Stimulated activated CD4-positive, alpha-beta T cell treated with anti-CD3 and anti-CD28 coated beads, Interleukin-4, amount 100 ng/mL, for 24 hours (primary cell): ENCODE results near the gene AFG3L2.

Source experiments
- DNase-seq: peaks from one replicate; pipeline ENCODE4 v3.0.0-alpha.2; 2020

The AFG3L2 gene

GRCh38 chr18:12318857-12319256 lies 58.2 kb downstream of the AFG3L2 start:
- no peak for DNase-seq

DNA sequence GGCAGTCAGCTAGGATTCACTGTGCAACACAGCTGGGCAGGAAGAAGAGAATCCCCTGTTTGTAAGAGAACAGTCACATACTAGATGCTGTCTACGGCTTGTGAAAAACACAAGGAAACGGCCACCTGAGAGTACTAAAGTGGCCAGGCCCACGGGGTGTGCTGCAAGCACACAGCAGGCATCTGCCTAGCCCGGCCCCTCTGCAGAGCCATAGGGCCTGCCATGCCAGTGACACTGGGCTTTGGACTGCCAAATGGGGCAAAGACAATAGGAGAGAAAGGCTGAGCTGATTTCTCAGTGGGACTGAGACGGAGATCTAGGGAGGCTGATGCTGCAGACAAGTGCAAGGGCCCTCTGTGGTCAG lies 58.7 kb downstream of the AFG3L2 start:
- no peak for DNase-seq

GRCh38 chr18:12317664-12318333 lies 59.2 kb downstream of the AFG3L2 start:
- DNase-seq = no peak

GRCh38 chr18:12315911-12316310 lies 61.1 kb downstream of the AFG3L2 start:
- no peak for DNase-seq

- no peak for DNase-seq
Measured at GRCh38 chr18:12315490-12315889, 61.5 kb downstream of the AFG3L2 start.

DNA sequence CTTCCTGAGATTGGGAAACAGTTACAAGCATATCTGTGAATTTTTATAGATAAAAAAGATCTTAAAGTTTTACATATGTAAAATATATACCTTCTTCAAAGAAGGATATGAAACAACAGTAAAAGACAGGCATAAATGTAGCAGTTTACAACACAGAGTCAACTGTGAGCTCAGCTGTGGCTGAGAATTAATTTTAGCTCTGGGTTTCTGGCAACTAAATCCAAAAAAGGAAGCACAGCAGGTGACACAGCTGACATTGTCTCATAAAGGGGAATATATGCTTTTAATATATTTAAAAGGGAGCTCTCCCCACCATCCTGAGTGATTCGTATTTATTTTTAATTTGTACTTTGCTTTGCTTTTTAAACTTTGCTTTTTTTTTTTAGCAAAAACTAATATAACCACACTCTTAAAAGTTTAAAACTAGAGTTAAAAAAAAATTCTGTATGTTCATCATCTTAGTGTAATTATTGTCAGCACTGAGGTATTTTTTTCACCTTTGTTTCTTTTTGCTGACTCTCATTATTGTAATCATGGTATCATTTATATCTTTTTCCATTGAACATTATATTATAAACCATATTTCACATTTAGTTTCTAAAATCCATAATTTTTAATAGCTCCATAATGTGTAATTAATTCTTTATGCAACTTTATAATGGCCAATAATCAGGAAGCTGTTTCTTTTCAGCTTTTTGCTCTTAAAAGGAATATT lies 62.3 kb downstream of the AFG3L2 start:
- DNase-seq = no peak

- no peak for DNase-seq
Measured at GRCh38 chr18:12313530-12314245, 63.3 kb downstream of the AFG3L2 start.

GRCh38 chr18:12312976-12313375 lies 64.1 kb downstream of the AFG3L2 start:
- DNase-seq = no peak

GRCh38 chr18:12310762-12311161 lies 66.3 kb downstream of the AFG3L2 start:
- DNase-seq = no peak

DNA sequence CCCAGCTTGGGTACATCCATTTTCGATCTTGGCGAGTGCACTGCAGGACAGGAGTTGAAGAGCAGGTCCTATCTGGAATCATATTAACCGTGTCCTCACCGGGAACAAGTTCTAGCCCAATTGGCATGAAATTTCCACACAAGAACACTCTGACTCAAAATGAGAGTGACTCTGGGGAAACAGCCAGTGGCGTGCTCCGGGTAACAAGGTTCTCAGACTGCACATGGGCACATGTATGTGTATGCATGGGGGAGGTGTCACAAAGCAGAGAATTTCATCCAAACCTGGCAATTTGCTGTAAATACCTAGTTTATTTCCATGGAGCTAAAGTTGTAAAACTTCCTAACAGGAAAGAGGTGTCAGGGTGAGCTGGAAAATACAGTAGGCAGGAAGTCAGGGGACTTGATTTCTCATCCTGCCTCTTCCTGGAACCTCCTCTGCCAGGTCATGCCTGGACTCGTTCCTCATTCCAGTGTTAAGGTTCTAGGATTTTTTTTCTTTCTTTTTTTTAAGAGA lies 67.3 kb downstream of the AFG3L2 start:
- DNase-seq = no peak

GRCh38 chr18:12308386-12309100 lies 68.5 kb downstream of the AFG3L2 start:
- DNase-seq = no peak

DNA sequence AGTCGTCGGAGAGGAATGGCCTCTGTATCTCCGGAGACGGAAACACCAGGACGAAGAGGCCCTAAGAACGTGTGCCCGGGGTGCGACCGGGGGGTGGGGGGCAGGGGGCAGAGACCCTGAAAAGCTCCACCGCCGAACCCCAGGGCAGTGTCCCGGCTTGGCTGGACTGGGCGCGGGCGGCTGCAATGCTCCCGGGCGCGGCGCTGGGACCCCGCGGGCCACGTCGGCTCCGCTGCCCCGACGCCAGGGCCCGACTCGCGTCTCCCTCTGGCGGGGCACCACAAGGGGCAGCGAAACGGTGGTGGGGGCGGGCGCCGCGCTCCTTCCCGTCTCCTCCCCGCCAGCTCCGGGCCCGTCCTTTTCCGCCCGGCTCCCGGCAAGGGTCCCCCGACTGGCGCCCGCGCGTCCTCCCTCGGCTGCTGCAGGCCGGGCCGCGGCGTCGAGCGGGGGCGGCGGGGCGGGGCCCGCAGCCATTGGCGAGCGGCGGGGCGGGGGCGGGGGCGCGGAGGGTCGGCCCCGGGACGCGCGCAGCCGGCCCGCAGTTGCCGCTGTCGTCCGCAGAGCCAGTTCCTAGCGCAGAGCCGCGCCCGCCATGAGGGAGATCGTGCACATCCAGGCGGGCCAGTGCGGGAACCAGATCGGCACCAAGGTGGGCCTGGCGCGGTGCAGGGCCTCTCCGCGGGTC lies 69.2 kb downstream of the AFG3L2 start, which contains the start of gene TUBB6:
Gene TUBB6 (plus strand): TSS at position 541 of the 685 bp plus-strand sequence. CDS start 52 bp downstream, at position 593.
- DNase-seq = no peak

DNA sequence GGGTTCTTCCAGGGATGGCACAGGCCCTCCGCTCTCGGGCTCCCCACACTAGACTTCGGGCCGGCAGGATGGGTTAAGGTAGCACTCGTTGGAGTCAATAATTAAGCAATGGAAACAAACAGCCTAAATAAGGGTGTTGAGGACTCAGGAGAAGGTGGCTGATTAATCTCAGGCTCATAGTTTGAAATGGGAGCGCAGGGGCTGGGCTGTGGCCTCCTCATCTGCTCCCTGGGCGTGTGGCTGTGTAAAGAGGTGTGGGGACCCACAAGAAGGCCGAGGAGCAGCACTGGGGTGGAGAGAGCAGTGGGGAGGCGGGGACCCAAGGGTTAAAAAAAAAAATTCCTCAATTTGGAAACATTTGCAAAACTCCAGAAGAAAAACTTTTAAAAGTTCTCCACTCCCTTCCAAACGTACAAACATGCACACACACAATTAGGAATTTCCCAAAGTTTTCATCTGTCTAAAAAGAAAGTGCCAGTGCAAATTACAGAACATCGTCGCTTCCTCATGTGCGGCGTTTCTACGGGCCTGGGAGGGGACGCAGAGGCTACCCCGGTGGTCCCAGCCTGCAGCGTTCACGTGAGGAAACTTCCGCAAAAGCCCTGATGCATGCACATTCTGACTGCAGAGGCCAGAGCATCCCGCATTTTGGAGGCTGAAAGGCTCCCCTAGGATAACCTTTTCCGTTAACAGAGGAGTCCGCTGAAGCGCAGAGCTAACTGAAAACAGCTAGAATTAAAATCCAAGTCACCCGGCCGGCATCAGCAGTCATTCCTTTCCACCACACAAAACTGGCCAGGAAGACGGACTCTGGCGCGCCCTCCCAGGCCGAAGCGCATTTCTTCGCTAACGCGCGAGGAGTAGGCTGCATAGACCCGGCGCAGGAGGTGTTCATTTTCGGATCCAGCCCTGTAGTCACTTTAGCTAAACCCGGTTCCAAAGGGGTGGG lies 70.0 kb downstream of the AFG3L2 start:
- no peak for DNase-seq

- DNase-seq = no peak
Measured at GRCh38 chr18:12305930-12306629, 70.9 kb downstream of the AFG3L2 start.

DNA sequence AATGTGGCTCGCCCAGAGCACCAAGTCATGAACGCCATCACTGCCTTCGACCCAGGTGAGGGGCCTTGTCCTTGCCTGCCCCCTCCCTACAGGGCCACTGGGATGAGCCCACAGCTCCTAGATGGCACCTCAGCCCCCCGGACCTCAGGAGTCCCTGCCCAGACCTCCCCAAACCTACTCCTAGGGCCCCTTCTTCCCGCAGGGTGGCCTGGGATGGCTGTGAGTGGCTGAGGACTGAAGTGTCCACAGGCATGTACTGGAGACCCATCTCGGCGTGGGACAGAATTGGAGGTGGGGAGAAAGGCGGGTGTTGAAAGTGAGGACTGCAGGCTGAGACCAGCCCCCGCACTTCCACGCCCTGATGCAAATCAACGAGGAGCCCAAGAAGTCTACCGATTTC lies 71.8 kb downstream of the AFG3L2 start:
- DNase-seq = no peak

DNA sequence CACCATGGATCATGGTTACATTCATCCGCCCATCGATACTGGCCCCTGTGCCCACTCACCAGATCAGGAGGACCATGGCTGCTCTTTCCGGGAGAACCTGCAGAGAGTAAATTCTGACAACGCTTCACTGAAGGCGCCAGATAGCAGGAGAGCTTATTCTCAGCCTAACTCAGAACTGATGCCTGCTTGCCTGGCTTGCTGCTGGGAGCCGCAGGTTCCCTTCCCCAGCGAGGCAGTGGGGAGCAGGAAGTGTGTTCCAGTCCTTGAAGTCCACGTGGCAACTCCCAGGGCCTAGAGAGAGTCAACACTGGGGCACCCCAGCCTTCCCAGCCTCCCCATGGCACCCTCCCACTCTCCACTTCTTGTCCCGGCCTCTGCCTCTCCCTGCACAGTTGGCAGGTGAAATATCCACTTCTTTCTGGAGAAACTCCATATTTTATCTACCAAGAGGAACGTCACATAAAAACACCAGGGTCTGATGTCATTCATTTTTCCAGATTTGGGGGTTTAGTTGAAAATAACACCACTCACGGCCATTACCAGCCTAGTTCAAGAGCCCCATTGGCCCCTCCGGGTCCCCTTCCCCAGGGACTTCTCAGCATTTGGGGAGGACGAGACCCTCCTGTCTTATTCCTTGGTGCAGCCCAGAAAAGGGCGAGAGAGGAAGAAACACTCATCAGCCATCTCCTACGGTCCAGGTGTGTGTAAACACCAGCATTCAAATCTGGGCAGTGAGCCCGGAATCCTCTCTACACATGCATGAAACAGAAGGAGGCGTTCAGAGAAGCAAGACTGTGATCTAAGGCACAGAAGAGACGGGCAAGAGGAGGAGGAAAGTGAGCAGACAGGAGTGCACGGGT lies 72.4 kb downstream of the AFG3L2 start:
- no peak for DNase-seq

GRCh38 chr18:12302391-12303147 lies 74.5 kb downstream of the AFG3L2 start:
- DNase-seq = no peak

DNA sequence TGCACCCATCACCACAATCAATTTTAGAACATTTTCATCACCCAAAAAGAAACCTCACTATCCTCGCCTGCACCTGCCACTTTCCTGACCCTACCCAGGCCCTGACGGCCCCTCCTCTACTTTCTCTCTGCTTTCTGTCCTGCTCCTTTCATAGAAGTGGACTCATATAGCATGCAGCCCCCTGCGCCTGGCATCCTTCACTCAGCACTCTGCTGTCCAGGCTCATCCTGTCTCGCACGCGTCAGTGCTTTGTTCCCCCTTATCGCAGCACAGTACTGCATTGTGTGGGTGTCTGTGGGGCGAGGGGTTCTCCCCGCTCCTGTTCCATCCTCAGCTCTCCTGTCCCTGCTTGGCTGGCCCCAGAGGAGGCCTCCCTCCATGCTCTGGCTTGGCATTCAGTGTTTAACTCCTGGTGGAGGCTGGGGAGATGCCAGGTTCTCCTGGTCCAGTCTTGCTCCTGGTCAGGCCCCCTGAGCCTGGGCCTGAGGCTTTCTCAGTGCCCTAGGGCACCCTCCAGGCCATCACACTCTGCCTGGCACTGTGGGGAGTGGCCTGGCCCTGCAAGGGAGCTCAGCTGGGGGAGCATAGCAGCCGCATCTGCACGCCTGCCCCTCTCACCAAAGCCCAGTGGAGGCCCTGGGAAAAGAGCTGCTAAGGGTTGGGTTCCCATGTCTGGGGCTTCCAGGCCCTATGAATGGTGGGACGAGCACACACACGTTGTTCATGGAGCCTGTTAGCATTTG lies 75.6 kb downstream of the AFG3L2 start:
- no peak for DNase-seq
